GM18508 (cell line): ENCODE measurements around the gene GPR141.

ENCODE experiments used
- ATAC-seq: cut with Tn5 transposase; IDR thresholded peaks from one replicate; pipeline ENCODE4 v1.9.1; 2021; ENCODE audit warnings: moderate number of reproducible peaks; ENCODE audit not compliant: insufficient read depth, unreplicated experiment

The GPR141 gene, protein sequence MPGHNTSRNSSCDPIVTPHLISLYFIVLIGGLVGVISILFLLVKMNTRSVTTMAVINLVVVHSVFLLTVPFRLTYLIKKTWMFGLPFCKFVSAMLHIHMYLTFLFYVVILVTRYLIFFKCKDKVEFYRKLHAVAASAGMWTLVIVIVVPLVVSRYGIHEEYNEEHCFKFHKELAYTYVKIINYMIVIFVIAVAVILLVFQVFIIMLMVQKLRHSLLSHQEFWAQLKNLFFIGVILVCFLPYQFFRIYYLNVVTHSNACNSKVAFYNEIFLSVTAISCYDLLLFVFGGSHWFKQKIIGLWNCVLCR

DNA sequence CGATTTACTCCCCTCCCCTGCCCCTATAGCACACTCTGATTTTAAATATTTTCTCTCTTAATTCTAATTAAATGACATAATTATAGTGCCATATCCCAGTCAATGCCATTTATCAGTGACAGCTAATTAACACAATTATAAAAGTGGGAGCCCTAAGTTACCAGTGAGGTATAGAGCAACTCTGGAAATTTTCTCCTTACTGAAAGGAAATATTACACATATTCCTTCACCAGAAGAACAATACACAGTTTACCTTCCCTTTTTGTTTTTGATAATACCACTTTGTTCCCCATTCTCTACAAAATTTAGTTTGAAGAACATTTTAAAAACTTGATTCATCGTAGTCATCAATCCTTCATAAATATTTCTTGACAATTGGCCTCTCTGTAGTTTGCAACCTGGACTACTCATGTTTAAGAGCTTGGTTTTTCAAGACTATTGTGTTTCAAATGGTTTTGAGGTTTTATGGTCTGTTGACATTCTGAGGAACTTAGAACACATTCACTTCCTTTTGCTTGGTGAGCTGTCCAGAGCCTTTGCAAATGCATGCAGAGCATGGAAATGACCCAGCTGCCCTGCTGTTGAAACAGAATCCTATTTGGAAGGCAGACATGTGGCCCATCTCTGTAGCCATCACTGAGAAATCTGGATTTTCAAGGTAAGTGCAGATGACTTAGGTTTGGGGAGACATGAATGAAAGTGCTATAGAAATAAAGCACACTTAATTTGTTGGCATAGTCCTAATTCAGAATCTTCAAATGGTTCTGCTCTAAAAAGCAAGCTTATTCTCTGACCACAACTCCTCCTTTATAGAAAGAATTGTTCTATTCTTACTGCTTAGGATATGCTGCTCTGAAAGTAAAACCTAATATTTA, at the start of gene GPR141:
Gene GPR141 (plus strand): TSS at position 521 of the 875 bp plus-strand sequence. CDS start 56,628 bp downstream, outside the sequence.
- ATAC-seq, result peak; percentile 92

GRCh38 chr7:37635346-37635745, 48.2 kb upstream of the GPR141 start:
- ATAC-seq, result no peak

DNA sequence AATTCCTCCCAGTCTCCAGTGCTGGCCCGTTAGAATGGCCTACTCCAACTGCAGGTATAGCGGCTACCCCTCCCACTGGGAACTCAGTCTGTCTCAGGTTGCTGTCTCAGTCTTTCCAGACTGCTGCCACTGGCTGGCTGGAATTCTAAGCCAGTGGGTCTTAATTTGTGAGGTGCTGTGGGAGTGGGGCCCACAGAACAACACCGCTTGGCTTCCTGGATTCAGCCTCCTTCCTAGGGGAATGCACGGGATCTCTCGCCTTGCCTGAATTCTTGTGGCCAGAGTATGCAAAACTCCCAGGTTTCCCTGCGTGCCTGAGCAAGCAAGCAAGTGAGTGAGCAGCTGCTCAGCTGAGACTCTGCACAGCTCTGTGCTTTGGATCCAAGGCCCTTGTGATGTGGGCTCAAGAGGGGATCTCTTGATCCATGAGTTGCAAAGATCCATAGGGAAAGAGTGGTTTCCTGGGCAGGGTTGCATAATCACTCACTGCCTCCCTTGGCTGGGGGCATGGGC, 41.5 kb upstream of the GPR141 start:
- ATAC-seq, result no peak

DNA sequence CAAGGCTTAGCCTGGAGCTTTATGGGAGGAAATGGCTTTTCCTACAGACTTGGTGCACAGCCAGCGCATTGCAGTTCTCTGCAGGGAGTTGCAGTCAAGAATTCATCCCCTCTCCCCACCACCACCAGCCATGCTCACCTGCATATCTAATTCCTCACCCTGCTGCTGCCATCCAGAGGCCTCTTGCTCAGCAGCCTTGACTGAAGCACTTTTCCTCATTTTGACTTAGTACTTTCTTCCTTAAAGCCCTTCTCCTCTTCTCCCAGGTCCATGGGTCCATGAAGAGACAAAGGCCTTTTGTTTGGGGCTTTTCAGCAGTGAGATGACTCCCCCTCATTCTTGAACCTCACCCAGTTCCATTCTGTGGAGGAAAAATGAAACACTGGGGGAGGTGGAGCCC, 39.7 kb upstream of the GPR141 start:
- ATAC-seq, result no peak

- ATAC-seq, result no peak
Observed at GRCh38 chr7:37645282-37646050, 38.1 kb upstream of the GPR141 start.

DNA sequence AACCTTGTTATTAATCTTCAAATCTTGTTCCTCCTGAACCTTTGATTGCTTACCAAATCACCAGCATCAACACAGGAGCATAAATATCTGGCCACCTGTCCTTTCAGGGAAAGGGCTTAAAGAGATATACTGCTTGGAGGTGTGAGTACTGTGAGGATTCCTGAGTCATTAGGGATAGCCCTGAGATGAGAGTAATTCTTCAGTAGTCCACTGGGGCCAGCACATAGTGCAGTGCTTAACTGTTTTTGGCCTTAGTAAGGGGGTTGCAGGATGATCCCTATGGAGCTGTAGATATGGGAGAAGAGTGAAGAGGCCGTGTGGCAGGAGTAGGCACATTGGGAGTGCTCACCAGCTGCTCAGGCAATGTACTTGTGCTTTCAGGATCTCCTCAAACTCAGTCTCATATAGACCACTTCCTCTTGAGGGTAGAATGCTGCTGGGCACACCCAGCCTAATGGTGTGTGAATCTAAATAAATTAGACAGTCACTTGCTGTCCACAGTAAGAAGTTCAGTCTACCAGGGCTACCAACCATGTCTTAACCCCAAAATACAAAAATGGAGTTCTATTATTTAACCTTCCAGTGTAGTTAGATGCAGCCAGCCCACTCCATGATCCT, 26.5 kb upstream of the GPR141 start:
- peak; percentile 84 for ATAC-seq

GRCh38 chr7:37657816-37658215, 25.8 kb upstream of the GPR141 start:
- ATAC-seq, result no peak

- ATAC-seq, result no peak
Observed at GRCh38 chr7:37659971-37660565, 23.5 kb upstream of the GPR141 start.

- no peak for ATAC-seq
Observed at GRCh38 chr7:37660614-37661013, 23.0 kb upstream of the GPR141 start.

- ATAC-seq, result no peak
Observed at GRCh38 chr7:37663693-37664092, 19.9 kb upstream of the GPR141 start.

DNA sequence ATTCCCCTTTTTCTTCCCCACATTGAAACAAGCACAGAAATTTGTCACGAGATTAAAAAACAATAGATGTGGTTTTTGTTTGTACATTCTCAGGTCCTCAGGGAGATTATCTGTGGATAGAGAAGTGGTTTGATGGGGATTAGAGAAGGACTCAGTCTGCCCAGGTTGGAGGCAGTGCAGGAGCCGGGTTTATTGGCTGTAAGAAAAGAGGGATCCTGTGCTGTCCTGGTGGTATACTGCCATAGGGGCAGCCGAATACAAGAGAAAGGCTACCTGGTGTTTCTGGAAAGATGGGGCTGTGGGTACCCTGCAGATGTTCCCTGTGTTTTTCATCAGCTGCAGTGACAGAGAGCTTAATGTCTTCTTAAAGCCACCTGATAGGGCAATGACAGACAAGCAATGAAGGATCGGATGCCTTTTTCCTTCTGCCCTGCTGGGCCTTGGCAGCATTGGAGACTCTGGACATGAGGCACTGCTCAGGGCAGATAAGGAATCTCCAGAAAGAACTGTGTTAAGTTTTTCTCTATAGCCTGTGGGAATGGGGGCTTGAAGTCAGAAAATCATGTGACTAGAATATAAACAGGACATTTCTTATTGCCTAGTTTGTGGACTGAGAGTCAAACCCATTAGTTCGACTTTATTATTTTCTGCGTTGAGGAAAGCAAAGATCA, 18.1 kb upstream of the GPR141 start:
- no peak for ATAC-seq

GRCh38 chr7:37666026-37666799, 17.4 kb upstream of the GPR141 start:
- no peak for ATAC-seq

- no peak for ATAC-seq
Observed at GRCh38 chr7:37669818-37670217, 13.7 kb upstream of the GPR141 start.

DNA sequence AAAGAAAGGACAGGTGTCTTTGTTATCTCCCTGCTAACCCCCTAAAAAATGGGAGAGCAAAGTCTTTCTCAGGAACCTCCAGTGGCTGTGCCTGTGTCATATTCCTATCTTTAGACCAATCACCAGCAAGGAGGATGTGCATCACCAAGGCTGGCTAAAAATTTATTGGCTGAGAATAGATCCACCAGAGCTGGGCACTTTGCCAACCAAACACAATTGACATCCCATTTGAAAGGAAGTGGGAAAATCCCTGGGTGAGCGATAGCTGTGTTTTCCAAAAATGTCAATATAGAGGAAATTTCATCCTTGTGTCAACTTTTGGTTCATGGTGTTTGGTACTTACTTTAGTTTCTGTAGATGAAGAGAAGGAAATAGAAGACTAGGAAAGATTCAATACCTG, 13.1 kb upstream of the GPR141 start:
- no peak for ATAC-seq

GRCh38 chr7:37671876-37672275, 11.7 kb upstream of the GPR141 start:
- ATAC-seq, result no peak

GRCh38 chr7:37672926-37673325, 10.6 kb upstream of the GPR141 start:
- no peak for ATAC-seq

DNA sequence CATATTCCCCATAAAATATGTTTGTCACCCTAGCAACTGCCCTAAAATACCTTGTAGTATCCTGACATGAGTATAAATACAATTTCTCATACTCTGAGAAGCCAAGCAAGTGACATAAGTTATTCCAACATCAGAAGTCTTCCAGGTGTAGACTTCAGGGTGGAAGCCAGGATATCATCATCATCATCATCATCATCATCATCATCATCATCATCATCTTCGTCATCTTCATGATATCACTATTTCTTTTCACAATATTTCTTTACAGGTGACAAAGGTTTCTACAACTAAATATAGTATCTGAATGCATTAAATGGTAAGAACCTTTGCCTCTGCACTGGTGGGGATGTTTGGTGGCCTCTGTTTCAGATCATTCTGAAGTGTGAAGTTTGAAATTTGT, 10.0 kb upstream of the GPR141 start:
- no peak for ATAC-seq

DNA sequence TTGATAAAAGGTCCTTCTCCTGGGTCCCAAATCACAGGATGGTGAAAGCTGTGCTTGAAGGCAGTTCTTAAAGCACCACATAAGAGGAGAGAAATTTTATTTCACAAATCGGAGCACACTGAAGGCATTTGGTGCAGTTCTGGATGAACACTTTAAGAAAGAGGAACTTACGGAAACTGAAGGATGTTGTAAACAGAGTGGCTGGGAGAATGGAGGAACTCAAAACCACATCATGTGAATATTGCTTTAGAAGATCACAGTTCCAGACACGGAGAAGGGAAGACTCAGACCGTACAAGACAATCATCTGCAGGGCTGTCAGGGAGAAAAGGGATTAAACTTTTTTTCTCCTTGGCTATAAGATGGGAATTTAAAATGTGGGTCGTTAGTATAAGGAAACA, 9.0 kb upstream of the GPR141 start:
- ATAC-seq, result no peak

- no peak for ATAC-seq
Observed at GRCh38 chr7:37675749-37676148, 7.8 kb upstream of the GPR141 start.
